HepG2 (cell line): ENCODE data around the gene EXOC3L4. TPM values are rescaled to one million over a fixed set of nuclear protein-coding genes. Genes with fewer than 3 reads are reported as not detected.

Source experiments
- HDAC2 ChIP-seq: sonication (generic); formaldehyde crosslinking; IDR thresholded peaks from 2 replicates; pipeline ENCODE4 v1.4.0; 2020; ENCODE audit warnings: missing genetic modification reagents
- ISX ChIP-seq: sonication (generic); formaldehyde crosslinking; conservative IDR thresholded peaks from 2 replicates; pipeline ENCODE4 v1.5.0; 2020; ENCODE audit warnings: missing genetic modification reagents
- TBX3 ChIP-seq: fragments of 450-650 bp; IDR thresholded peaks from 2 replicates; pipeline ENCODE4 v1.6.1; 2017; ENCODE audit warnings: antibody characterized with exemption, mild to moderate bottlenecking, inconsistent platforms, borderline replicate concordance
- ZMYM4 ChIP-seq: sonication (generic); formaldehyde crosslinking; IDR thresholded peaks from 2 replicates; pipeline ENCODE4 v1.8.1; 2023; ENCODE audit warnings: mild to moderate bottlenecking, missing genetic modification reagents
- ZNF224 ChIP-seq: sonication (generic); formaldehyde crosslinking; IDR thresholded peaks from 2 replicates; pipeline ENCODE4 v1.5.0; 2020; ENCODE audit warnings: mild to moderate bottlenecking, missing genetic modification reagents
- ZNF292 ChIP-seq: sonication (generic); formaldehyde crosslinking; IDR thresholded peaks from 2 replicates; pipeline ENCODE4 v1.8.1; 2022; ENCODE audit warnings: mild to moderate bottlenecking, low read depth, missing genetic modification reagents, borderline replicate concordance
- ZNF33A ChIP-seq: sonication (generic); formaldehyde crosslinking; IDR thresholded peaks from 2 replicates; pipeline ENCODE4 v1.5.1; 2020; ENCODE audit warnings: missing genetic modification reagents, mild to moderate bottlenecking, moderate library complexity, borderline replicate concordance
- ZNF616 ChIP-seq: sonication (generic); formaldehyde crosslinking; IDR thresholded peaks from 2 replicates; pipeline ENCODE4 v1.5.0; 2020; ENCODE audit warnings: low read depth, mild to moderate bottlenecking, missing genetic modification reagents
- polyA plus RNA-seq, 8 experiments: library from polyadenylated mRNA; depleted of rRNA in 3 of 8; stranded (reverse) in 7 of 8; unstranded in 1 of 8; fragments of >200 nt; fragmentation: Illumina TruSeq in 4 of 8; extraction: Trizol in 4 of 8; gene quantifications; 2 replicates each; pipeline versions ENCODE4 v1.2.1 to v1.2.3, GENCODE V29; 2011 to 2016; ENCODE audit warnings: low read depth in 4 of 8, missing spikeins in 1 of 8, mixed read lengths in 1 of 8; ENCODE audit not compliant: insufficient read depth in 1 of 8
- total RNA-seq, 5 experiments: library from RNA; depleted of rRNA; stranded (reverse); fragments of >200 nt; fragmentation: Illumina TruSeq; extraction: Trizol; gene quantifications; 2 replicates each; pipeline ENCODE4 v1.2.3, GENCODE V29; 2016; ENCODE audit warnings: low read depth in 1 of 5
- TF ChIP-seq, protein P1 (sequence below): sonication (generic); formaldehyde crosslinking; IDR thresholded peaks from one replicate; pipeline ENCODE4 v1.5.1; 2020; ENCODE audit warnings: mild to moderate bottlenecking, missing genetic modification reagents; ENCODE audit errors: not compliant biosample characterization
- TF ChIP-seq, protein P2 (sequence below): sonication (generic); formaldehyde crosslinking; IDR thresholded peaks from 2 replicates; pipeline ENCODE4 v1.4.0; 2020; ENCODE audit warnings: missing genetic modification reagents
- TF ChIP-seq, protein P3 (sequence below): sonication (generic); formaldehyde crosslinking; IDR thresholded peaks from 2 replicates; pipeline ENCODE4 v1.4.0; 2020; ENCODE audit warnings: missing genetic modification reagents
- TF ChIP-seq, protein P4 (sequence below): sonication (generic); formaldehyde crosslinking; IDR thresholded peaks from 2 replicates; pipeline ENCODE4 v1.8.0; 2022; ENCODE audit warnings: low read depth, missing genetic modification reagents
- TF ChIP-seq, protein P5 (sequence below): sonication (generic); formaldehyde crosslinking; IDR thresholded peaks from 2 replicates; pipeline ENCODE4 v1.5.0; 2020; ENCODE audit warnings: mild to moderate bottlenecking, missing genetic modification reagents, moderate library complexity

EXOC3L4 gene
- total and polyA plus RNA-seq, 2 of the 13 experiments (the other 11 are each of a cell fraction or from before 2014, with no cell fraction given), result 11.8 to 27.0 TPM

DNA sequence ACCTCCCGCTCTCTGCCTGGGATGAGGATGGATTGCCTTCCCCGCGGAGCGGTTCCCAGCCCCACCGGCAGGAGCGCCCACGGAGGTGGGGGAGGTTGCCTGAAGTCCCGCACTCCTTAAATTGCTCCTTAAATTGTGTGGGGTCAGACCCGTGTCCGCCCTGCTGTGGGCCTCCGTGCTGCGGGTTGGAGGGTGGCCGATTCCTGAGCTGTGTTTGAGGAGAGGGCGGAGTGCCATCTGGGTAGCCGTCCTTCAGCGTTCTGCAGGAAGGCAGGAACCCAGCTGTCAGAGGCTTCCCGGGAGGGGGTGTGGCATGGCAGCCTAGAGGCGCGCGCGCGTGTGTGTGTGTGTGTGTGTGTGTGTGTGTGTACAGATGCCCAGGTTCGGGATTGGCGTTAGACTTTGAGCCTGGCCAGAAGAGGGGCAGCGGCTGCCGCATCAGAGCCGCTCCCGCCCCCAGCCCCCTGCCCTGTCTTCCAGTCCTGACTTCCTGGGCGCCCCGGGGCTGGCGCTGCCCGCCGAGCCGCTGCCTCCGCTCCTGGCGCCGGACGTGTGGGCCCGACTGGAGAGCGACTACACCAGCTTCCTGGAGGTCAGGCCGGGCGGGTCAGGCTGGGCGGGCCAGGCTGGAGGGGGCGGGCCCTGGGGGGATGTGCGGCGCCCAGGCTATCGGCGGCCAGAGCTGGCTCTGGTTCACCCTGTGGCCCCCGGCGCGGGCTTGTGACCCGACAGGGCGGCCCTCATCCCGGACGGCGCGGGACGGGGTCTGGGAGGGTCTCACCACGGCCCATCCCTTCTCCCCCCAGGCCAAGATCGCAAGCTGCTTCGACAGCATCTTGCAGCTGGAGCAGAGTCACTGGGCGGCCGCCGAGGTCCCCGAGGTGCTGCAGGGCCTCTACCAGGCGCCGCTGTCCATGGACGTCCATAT, 9.2 kb downstream of the EXOC3L4 start (continued):
- TF ChIP-seq, protein P1, sequence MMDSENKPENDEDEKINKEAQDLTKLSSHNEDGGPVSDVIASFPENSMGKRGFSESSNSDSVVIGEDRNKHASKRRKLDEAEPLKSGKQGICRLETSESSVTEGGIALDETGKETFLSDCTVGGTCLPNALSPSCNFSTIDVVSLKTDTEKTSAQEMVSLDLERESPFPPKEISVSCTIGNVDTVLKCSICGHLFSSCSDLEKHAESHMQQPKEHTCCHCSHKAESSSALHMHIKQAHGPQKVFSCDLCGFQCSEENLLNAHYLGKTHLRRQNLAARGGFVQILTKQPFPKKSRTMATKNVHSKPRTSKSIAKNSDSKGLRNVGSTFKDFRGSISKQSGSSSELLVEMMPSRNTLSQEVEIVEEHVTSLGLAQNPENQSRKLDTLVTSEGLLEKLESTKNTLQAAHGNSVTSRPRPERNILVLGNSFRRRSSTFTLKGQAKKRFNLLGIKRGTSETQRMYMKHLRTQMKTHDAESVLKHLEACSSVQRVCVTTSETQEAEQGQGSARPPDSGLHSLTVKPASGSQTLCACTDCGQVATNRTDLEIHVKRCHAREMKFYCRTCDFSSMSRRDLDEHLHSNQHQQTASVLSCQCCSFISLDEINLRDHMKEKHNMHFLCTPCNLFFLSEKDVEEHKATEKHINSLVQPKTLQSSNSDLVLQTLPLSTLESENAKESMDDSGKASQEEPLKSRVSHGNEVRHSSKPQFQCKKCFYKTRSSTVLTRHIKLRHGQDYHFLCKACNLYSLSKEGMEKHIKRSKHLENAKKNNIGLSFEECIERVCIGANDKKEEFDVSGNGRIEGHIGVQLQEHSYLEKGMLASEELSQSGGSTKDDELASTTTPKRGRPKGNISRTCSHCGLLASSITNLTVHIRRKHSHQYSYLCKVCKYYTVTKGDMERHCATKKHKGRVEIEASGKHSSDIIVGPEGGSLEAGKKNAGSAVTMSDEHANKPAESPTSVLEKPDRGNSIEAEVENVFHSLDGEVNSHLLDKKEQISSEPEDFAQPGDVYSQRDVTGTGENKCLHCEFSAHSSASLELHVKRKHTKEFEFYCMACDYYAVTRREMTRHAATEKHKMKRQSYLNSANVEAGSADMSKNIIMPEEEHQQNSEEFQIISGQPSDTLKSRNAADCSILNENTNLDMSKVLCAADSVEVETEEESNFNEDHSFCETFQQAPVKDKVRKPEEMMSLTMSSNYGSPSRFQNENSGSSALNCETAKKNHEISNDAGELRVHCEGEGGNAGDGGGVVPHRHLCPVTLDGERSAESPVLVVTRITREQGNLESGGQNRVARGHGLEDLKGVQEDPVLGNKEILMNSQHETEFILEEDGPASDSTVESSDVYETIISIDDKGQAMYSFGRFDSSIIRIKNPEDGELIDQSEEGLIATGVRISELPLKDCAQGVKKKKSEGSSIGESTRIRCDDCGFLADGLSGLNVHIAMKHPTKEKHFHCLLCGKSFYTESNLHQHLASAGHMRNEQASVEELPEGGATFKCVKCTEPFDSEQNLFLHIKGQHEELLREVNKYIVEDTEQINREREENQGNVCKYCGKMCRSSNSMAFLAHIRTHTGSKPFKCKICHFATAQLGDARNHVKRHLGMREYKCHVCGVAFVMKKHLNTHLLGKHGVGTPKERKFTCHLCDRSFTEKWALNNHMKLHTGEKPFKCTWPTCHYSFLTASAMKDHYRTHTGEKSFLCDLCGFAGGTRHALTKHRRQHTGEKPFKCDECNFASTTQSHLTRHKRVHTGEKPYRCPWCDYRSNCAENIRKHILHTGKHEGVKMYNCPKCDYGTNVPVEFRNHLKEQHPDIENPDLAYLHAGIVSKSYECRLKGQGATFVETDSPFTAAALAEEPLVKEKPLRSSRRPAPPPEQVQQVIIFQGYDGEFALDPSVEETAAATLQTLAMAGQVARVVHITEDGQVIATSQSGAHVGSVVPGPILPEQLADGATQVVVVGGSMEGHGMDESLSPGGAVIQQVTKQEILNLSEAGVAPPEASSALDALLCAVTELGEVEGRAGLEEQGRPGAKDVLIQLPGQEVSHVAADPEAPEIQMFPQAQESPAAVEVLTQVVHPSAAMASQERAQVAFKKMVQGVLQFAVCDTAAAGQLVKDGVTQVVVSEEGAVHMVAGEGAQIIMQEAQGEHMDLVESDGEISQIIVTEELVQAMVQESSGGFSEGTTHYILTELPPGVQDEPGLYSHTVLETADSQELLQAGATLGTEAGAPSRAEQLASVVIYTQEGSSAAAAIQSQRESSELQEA, result no peak
- TF ChIP-seq TBX3 (peak; percentile 66; the same call in 1 of the 2 replicates), ZNF224 (CRISPR knock-in tag) (no peak), ZNF33A (CRISPR knock-in tag) (no peak), HDAC2 (peak; percentile 9; the same call in 1 of the 2 replicates), ZMYM4 (CRISPR knock-in tag) (peak; percentile 67), ZNF616 (CRISPR knock-in tag) (peak; percentile 79), ZNF292 (CRISPR knock-in tag) (no peak), ISX (CRISPR knock-in tag) (no peak)
- TF ChIP-seq, protein P2, sequence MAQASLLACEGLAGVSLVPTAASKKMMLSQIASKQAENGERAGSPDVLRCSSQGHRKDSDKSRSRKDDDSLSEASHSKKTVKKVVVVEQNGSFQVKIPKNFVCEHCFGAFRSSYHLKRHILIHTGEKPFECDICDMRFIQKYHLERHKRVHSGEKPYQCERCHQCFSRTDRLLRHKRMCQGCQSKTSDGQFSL (CRISPR knock-in tag), result 0 out of 2 replicates have a peak, but pooled peaks have one; percentile 57
- TF ChIP-seq, protein P3, sequence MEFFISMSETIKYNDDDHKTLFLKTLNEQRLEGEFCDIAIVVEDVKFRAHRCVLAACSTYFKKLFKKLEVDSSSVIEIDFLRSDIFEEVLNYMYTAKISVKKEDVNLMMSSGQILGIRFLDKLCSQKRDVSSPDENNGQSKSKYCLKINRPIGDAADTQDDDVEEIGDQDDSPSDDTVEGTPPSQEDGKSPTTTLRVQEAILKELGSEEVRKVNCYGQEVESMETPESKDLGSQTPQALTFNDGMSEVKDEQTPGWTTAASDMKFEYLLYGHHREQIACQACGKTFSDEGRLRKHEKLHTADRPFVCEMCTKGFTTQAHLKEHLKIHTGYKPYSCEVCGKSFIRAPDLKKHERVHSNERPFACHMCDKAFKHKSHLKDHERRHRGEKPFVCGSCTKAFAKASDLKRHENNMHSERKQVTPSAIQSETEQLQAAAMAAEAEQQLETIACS, result peak; percentile 32; the same call in 1 of the 2 replicates
- TF ChIP-seq, protein P4, sequence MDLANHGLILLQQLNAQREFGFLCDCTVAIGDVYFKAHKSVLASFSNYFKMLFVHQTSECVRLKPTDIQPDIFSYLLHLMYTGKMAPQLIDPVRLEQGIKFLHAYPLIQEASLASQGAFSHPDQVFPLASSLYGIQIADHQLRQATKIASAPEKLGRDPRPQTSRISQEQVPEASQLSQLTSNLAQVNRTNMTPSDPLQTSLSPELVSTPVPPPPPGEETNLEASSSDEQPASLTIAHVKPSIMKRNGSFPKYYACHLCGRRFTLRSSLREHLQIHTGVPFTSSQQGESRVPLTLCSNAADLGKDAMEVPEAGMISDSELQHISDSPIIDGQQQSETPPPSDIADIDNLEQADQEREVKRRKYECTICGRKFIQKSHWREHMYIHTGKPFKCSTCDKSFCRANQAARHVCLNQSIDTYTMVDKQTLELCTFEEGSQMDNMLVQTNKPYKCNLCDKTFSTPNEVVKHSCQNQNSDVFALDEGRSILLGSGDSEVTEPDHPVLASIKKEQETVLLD (CRISPR knock-in tag), result no peak
- TF ChIP-seq, protein P5, sequence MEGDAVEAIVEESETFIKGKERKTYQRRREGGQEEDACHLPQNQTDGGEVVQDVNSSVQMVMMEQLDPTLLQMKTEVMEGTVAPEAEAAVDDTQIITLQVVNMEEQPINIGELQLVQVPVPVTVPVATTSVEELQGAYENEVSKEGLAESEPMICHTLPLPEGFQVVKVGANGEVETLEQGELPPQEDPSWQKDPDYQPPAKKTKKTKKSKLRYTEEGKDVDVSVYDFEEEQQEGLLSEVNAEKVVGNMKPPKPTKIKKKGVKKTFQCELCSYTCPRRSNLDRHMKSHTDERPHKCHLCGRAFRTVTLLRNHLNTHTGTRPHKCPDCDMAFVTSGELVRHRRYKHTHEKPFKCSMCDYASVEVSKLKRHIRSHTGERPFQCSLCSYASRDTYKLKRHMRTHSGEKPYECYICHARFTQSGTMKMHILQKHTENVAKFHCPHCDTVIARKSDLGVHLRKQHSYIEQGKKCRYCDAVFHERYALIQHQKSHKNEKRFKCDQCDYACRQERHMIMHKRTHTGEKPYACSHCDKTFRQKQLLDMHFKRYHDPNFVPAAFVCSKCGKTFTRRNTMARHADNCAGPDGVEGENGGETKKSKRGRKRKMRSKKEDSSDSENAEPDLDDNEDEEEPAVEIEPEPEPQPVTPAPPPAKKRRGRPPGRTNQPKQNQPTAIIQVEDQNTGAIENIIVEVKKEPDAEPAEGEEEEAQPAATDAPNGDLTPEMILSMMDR (CRISPR knock-in tag), result peak; percentile 35
